Heart left ventricle (tissue), 13 donors: ENCODE results near the gene MAGI2.

Experiments used
- POLR2A ChIP-seq, 2 donors: fragments of 450-650 bp; IDR thresholded peaks; one replicate each; pipeline ENCODE4 v1.6.1; 2017; ENCODE audit warnings: antibody characterized with exemption in 2 of 2, mild to moderate bottlenecking in 2 of 2, moderate library complexity in 2 of 2
- TF ChIP-seq, protein P1 (sequence below), 12 donors: fragments of 200-600 bp; sonication (generic) in 4 of 12; IDR thresholded peaks; one replicate each; pipeline versions ENCODE4 v1.5.0 to v1.8.0; 2018 to 2022; ENCODE audit warnings: antibody characterized with exemption in 12 of 12, mild to moderate bottlenecking in 5 of 12
- donor health status: ischemic (EF 13 %, LVEDD 7.1; RV severe dilation, severe dysfunction).
- donor health status: DM: no; HTN: yes; CAD: no.
- donor health status: DM: no; HTN: no; CAD: no.
- donor health status: ischemic (EF 25% LVEDD 6.9; RV normal size, moderate dysfunction).
- donor health status: ischemic (EF 25% LVEDD 5.7; RV mildly dilated, moderate dysfunction).
- donor health status: ischemic (EF 35%, LVEDD 5.7; RV mildly dilated, moderate dysfunction).
- donor health status: nonischemic (EF 11% LVEDD 7.7; RV severe dilation, severe dysfunction).
- donor health status: DM: yes; HTN: yes; CAD: no.
- donor health status: PGD.
- donor health status: ischemic (EF 29% LVEDD 5.4; RV normal size, mild dysfunction).
- donor health status: nonischemic (EF 23%, LVEDD 6.1; RV moderate dilation, normal function).

DNA sequence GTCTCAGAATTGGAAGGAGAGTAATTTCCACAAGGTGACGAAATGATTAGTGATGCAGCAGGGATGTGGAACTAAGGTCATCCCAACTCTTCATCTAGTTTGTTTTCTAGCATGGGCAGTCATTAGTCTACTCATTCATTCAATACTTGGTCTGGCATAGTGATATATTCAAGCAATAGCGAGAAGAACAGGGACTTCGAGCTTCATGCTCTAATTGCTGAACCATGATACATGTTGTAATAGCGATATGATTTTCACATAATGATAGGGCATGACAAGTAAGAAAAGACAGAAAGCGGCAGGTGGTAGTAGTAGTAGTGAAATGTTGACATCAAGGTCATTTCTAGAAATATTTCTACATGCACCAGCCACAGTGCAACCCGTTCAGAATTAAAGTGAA is 1002.8 kb downstream of the MAGI2 start:
- TF ChIP-seq, protein P1, sequence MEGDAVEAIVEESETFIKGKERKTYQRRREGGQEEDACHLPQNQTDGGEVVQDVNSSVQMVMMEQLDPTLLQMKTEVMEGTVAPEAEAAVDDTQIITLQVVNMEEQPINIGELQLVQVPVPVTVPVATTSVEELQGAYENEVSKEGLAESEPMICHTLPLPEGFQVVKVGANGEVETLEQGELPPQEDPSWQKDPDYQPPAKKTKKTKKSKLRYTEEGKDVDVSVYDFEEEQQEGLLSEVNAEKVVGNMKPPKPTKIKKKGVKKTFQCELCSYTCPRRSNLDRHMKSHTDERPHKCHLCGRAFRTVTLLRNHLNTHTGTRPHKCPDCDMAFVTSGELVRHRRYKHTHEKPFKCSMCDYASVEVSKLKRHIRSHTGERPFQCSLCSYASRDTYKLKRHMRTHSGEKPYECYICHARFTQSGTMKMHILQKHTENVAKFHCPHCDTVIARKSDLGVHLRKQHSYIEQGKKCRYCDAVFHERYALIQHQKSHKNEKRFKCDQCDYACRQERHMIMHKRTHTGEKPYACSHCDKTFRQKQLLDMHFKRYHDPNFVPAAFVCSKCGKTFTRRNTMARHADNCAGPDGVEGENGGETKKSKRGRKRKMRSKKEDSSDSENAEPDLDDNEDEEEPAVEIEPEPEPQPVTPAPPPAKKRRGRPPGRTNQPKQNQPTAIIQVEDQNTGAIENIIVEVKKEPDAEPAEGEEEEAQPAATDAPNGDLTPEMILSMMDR (IDR thresholded peaks at IDR 0.05): no peak
- TF ChIP-seq POLR2A (IDR thresholded peaks at IDR 0.05): no peak
